Measurements from ENCODE around the gene FAM135A. TPM values are rescaled to one million over a fixed set of nuclear protein-coding genes. Genes with fewer than 3 reads are reported as not detected.

Gene FAM135A
- total and polyA plus RNA-seq, 2 donors from 2014 or later = 8.5 to 48.4 TPM

DNA sequence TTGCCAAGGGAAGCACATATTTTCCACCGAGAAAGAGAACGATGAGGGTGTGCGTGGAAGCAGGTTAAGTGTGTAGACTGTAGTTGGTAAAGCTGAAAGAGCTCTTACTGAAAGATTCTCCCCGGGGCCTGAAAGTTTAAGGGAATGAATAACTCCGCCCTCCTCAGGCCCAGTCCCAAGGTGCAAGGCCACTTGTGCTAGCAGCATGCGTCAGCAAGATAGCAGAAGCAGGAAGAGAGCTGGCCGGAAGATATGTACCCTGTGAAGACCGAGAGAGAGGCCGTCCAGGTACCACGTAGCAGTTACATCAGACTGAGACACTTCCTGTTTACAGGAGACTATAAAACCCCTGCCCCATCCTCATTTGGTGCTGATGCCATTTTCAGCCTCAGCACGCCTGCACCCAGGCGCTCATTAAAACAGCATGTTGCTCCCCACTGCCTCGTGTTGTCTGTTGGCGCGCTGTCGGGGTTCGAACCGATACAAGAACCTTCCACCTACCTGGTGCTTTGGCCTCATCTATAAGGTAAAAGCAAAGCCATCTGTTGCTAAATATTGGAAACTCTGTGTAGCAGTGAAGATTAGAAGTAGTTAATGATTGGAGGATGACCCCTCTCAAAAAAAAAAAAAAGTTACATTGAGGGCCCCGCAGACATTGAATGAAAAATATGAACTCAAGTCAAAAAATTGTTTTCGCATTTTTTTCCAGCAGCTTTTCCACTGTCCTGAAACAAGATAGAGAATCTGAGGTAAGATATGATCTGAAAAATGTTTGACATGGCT, 18.6 kb upstream of the FAM135A start:
- Histone ChIP-seq H3K9ac (ENCODE audit: low read length in 3 of 3) (no peak overlapping the region), H3K4me3 (ENCODE audit: low read length in 3 of 3) (no peak overlapping the region), H3K27ac (ENCODE audit: low read depth in 2 of 2, low read length in 2 of 2) (no peak overlapping the region), H3K27me3 (ENCODE audit: control insufficient read depth, insufficient read depth, low read length) (no peaks in the 10 kb centered on the region), H3K36me3 (ENCODE audit: control insufficient read depth in 2 of 3, insufficient read depth in 3 of 3, low read length in 3 of 3) (no peaks in the 10 kb centered on the region), H3K9me3 (ENCODE audit: control insufficient read depth in 2 of 3, insufficient read depth in 1 of 3, low read length in 3 of 3) (no peaks in the 10 kb centered on the region), H3K4me1 (ENCODE audit: control insufficient read depth in 2 of 3, insufficient read depth in 2 of 3, low read depth in 1 of 3, low read length in 3 of 3) (peaks cover 0 to 4% (median 0%) of the 10 kb centered on the region in 3 donors)
- TF ChIP-seq, protein P1, sequence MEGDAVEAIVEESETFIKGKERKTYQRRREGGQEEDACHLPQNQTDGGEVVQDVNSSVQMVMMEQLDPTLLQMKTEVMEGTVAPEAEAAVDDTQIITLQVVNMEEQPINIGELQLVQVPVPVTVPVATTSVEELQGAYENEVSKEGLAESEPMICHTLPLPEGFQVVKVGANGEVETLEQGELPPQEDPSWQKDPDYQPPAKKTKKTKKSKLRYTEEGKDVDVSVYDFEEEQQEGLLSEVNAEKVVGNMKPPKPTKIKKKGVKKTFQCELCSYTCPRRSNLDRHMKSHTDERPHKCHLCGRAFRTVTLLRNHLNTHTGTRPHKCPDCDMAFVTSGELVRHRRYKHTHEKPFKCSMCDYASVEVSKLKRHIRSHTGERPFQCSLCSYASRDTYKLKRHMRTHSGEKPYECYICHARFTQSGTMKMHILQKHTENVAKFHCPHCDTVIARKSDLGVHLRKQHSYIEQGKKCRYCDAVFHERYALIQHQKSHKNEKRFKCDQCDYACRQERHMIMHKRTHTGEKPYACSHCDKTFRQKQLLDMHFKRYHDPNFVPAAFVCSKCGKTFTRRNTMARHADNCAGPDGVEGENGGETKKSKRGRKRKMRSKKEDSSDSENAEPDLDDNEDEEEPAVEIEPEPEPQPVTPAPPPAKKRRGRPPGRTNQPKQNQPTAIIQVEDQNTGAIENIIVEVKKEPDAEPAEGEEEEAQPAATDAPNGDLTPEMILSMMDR (IDR thresholded peaks at IDR 0.05; ENCODE audit: borderline replicate concordance, extremely low read depth, insufficient read depth) = no peak
- FAIRE-seq (no peak), DNase-seq (no peak)
- intact Hi-C loops (cut with DNase I) = no loop called here

DNA sequence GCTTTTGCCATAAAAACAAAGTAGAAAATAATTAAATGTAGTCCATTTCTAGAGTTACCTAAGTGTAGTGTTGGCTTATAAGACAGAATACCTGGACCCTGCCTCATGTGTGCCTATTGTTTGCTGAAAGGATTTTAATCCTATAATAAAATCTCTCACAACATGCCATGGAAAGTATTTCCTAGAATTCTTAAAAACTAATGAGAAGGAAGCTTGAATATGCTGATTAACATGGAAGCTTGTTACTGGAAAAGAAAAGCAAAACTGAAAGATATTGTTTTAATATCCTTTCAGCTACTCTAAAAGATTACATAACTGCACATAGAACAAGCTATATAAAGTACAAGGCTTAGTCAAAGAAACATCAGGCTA, 18.0 kb upstream of the FAM135A start:
- no peak overlapping the region for H3K27ac ChIP-seq (ENCODE audit: low read depth in 2 of 2, low read length in 2 of 2)
- no peaks in the 10 kb centered on the region for H3K27me3 ChIP-seq (ENCODE audit: control insufficient read depth, insufficient read depth, low read length)
- peaks cover 0 to 4% (median 0%) of the 10 kb centered on the region in 3 donors for H3K4me1 ChIP-seq (ENCODE audit: control insufficient read depth in 2 of 3, insufficient read depth in 2 of 3, low read depth in 1 of 3, low read length in 3 of 3)
- intact Hi-C loops (cut with DNase I) = no loop called here
- no peak overlapping the region for H3K4me3 ChIP-seq (ENCODE audit: low read length in 3 of 3)
- TF ChIP-seq, protein P1 (IDR thresholded peaks at IDR 0.05; ENCODE audit: borderline replicate concordance, extremely low read depth, insufficient read depth) = no peak
- H3K36me3 ChIP-seq (ENCODE audit: control insufficient read depth in 2 of 3, insufficient read depth in 3 of 3, low read length in 3 of 3) = no peaks in the 10 kb centered on the region
- no peaks in the 10 kb centered on the region for H3K9me3 ChIP-seq (ENCODE audit: control insufficient read depth in 2 of 3, insufficient read depth in 1 of 3, low read length in 3 of 3)
- DNase-seq (no peak), FAIRE-seq (no peak)
- no peak overlapping the region for H3K9ac ChIP-seq (ENCODE audit: low read length in 3 of 3)

DNA sequence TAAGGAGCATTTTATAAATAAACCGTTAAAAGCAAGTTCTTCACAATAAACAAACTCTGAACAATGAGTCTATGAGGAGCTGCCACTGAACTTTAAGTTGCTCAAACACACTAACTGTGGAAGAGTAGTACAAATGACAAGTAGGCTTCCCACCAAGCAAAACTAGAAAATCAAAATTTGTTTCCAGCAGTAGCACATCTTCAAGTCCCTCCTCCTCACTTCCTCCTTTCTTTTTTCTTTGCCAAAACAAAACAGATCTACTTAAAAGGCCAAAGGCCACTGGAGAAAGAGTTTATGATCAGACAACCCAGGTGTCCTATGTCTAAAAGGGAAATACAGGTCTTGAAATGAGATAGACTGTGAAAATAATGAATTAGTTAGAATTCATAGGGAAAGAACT, 17.1 kb upstream of the FAM135A start:
- no peak for FAIRE-seq
- TF ChIP-seq, protein P1 (IDR thresholded peaks at IDR 0.05; ENCODE audit: borderline replicate concordance, extremely low read depth, insufficient read depth) = no peak
- Histone ChIP-seq H3K9me3 (ENCODE audit: control insufficient read depth in 2 of 3, insufficient read depth in 1 of 3, low read length in 3 of 3) (no peaks in the 10 kb centered on the region), H3K27ac (ENCODE audit: low read depth in 2 of 2, low read length in 2 of 2) (no peak overlapping the region), H3K36me3 (ENCODE audit: control insufficient read depth in 2 of 3, insufficient read depth in 3 of 3, low read length in 3 of 3) (no peaks in the 10 kb centered on the region), H3K4me1 (ENCODE audit: control insufficient read depth in 2 of 3, insufficient read depth in 2 of 3, low read depth in 1 of 3, low read length in 3 of 3) (peaks cover 0 to 4% (median 0%) of the 10 kb centered on the region in 3 donors), H3K27me3 (ENCODE audit: control insufficient read depth, insufficient read depth, low read length) (no peaks in the 10 kb centered on the region), H3K9ac (ENCODE audit: low read length in 3 of 3) (no peak overlapping the region), H3K4me3 (ENCODE audit: low read length in 3 of 3) (no peak overlapping the region)
- intact Hi-C loops (cut with DNase I) = no loop called here
- no peak for DNase-seq
